Loucy (cell line): ENCODE data around the gene TMEM134.
A peak's percentile ranks its signal among the peaks of the same experiment; 100 is the strongest.

Experiments used
- H2AFZ ChIP-seq: fragments of 200-600 bp; sonication (generic); 2 replicates; pipeline ENCODE4 v1.6.0; 2016; ENCODE audit warnings: antibody characterized with exemption, mild to moderate bottlenecking, low read length, moderate library complexity
- H3F3A ChIP-seq: fragments of 200-600 bp; 2 replicates; pipeline ENCODE4 v1.6.0; 2016; ENCODE audit warnings: antibody characterized with exemption, low read depth, mild to moderate bottlenecking
- H3K27me3 ChIP-seq: fragments of 200-600 bp; sonication (generic); 2 replicates; pipeline ENCODE4 v1.6.1; 2014; ENCODE audit warnings: low read length, mild to moderate bottlenecking; ENCODE audit not compliant: insufficient read depth, poor library complexity, severe bottlenecking
- H3K36me3 ChIP-seq: fragments of 200-600 bp; sonication (generic); 2 replicates; pipeline ENCODE4 v1.6.1; 2016; ENCODE audit warnings: low read length; ENCODE audit not compliant: insufficient read depth
- H3K4me1 ChIP-seq: fragments of 200-600 bp; sonication (generic); 2 replicates; pipeline ENCODE4 v1.5.1; 2014; ENCODE audit warnings: low read length, mild to moderate bottlenecking; ENCODE audit not compliant: insufficient read depth, poor library complexity, severe bottlenecking
- H3K4me2 ChIP-seq: fragments of 200-600 bp; sonication (generic); 2 replicates; pipeline ENCODE4 v1.6.0; 2014; ENCODE audit warnings: antibody characterized with exemption, low read length, low read depth, mild to moderate bottlenecking; ENCODE audit not compliant: poor library complexity, severe bottlenecking
- H3K4me3 ChIP-seq: fragments of 200-600 bp; sonication (generic); 2 replicates; pipeline ENCODE4 v1.5.1; 2014; ENCODE audit warnings: low read length, mild to moderate bottlenecking, mixed read lengths; ENCODE audit not compliant: poor library complexity, severe bottlenecking
- H3K79me2 ChIP-seq: fragments of 200-600 bp; sonication (generic); 2 replicates; pipeline ENCODE4 v1.6.1; 2014; ENCODE audit warnings: low read length; ENCODE audit not compliant: insufficient read depth
- H3K9ac ChIP-seq: fragments of 200-600 bp; sonication (generic); 2 replicates; pipeline ENCODE4 v1.6.0; 2014; ENCODE audit warnings: mild to moderate bottlenecking, low read depth, low read length, moderate library complexity; ENCODE audit not compliant: poor library complexity, severe bottlenecking
- H3K9me2 ChIP-seq: fragments of 200-600 bp; sonication (generic); replicated peaks from 2 replicates; pipeline ENCODE4 v1.6.1; 2016; ENCODE audit warnings: low read depth, low read length, mixed read lengths
- H3K9me3 ChIP-seq: fragments of 200-600 bp; sonication (generic); 2 replicates; pipeline ENCODE4 v1.6.1; 2014; ENCODE audit warnings: mild to moderate bottlenecking, antibody characterized with exemption, low read length, low read depth; ENCODE audit not compliant: insufficient read depth
- H4K20me1 ChIP-seq: fragments of 200-600 bp; sonication (generic); 2 replicates; pipeline ENCODE4 v1.6.0; 2014; ENCODE audit warnings: antibody characterized with exemption, low read length, mild to moderate bottlenecking; ENCODE audit not compliant: insufficient read depth, poor library complexity, severe bottlenecking
- CTCF ChIP-seq: fragments of 200-600 bp; sonication (generic); conservative IDR thresholded peaks from 2 replicates; pipeline ENCODE4 v1.5.1; 2014; ENCODE audit warnings: mild to moderate bottlenecking, antibody characterized with exemption, low read length
- EZH2phosphoT487 ChIP-seq: fragments of 200-600 bp; IDR thresholded peaks from 2 replicates; pipeline ENCODE4 v1.6.1; 2018; ENCODE audit warnings: antibody characterized with exemption, mild to moderate bottlenecking, moderate library complexity, borderline replicate concordance

TMEM134 gene

DNA sequence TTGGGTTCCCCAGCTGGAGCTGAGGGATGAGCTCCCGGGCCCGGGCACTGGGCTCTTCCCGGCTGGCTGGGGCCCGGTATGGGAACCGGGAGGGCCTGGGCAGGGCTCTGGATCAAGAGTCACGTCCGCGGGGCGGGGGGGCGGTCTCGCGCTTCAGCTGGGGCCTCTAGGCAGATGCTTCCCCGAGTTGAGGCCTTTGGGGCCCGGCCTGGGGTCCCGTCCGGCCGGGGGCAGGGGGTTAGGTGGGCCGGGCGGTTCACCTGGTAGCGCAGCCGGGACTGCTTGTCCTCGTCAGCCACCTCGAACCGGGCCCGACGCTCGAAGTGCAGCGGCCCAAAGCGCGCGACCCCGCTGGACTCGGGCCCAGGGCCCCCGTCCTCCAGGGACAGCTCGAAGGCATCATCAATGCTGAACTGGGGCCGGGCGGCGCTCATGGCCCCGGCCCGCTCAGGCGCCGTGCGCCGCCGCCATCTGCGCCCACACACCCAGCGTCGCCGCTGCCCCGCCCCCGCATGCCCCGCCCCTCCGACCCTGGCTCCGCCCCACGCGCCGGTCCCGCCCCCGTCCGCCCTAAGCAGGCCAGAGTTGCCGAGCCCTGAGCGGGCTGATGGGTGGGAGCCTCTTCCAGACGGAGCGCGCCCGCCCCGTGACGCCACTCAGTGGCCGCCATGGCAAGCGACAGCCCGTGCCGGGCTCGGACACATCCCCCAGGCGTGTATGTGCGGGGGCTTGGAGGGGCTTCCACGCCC is at the start of gene TMEM134:
Gene TMEM134 (minus strand): TSS at position 493 of the 749 bp plus-strand sequence. CDS start 59 bp downstream, at position 434.
- H3K9ac ChIP-seq, result peak within 1 kb of the TSS; percentile 96
- peak within 1 kb of the TSS; percentile 97 for H3K4me3 ChIP-seq
- no peaks in the 10 kb centered on the region for H4K20me1 ChIP-seq
- peaks cover 47% of the 10 kb centered on the region for H3K4me1 ChIP-seq
- H3K79me2 ChIP-seq, result peaks cover 41% of the 10 kb centered on the region
- peaks cover 4% of the 10 kb centered on the region; the same call in 1 of the 2 replicates for H3F3A ChIP-seq
- H3K4me2 ChIP-seq, result peak within 1 kb of the TSS; percentile 97
- no peaks in the 10 kb centered on the region for H3K36me3 ChIP-seq
- H3K9me2 ChIP-seq, result no peaks in the 10 kb centered on the region
- no peaks in the 10 kb centered on the region for H3K27me3 ChIP-seq
- TF ChIP-seq EZH2phosphoT487 (no peak), CTCF (peak; percentile 54)
- H3K9me3 ChIP-seq, result no peaks in the 10 kb centered on the region
- H2AFZ ChIP-seq, result peak within 1 kb of the TSS; percentile 91

- Histone ChIP-seq H3K9ac (no peak overlapping the region), H3K79me2 (no peaks in the 10 kb centered on the region), H3K36me3 (no peaks in the 10 kb centered on the region)
These were observed 48.9 kb upstream of the TMEM134 start for GRCh38 chr11:67517784-67518552.

DNA sequence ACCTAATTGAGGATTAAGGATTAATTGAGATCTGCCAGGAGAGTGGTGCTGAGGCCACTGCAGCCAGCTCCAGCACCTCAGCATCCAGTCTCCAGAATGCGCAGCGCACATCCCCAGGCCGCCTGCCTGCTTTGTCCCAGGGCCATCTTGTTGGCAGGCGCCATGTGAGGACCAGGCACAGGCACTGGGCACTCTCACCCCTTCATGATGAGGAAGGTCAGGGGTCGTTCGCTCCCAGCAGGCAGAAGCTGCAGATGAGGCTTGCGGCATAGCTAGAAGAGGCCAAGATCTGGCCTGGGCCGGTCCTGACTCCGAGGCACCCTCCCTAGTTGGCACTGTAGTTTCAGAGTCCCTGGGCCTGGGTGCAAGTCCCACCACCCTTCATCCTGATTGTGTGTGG is 47.8 kb upstream of the TMEM134 start:
- H3K4me3 ChIP-seq, result no peak overlapping the region
- no peaks in the 10 kb centered on the region for H3K9me3 ChIP-seq
- H3K36me3 ChIP-seq, result no peaks in the 10 kb centered on the region
- no peaks in the 10 kb centered on the region for H3F3A ChIP-seq
- no peaks in the 10 kb centered on the region for H3K27me3 ChIP-seq
- no peaks in the 10 kb centered on the region for H3K79me2 ChIP-seq
- TF ChIP-seq EZH2phosphoT487, result no peak
- H3K4me2 ChIP-seq, result no peak overlapping the region
- no peaks in the 10 kb centered on the region for H4K20me1 ChIP-seq
- H2AFZ ChIP-seq, result no peak overlapping the region
- H3K4me1 ChIP-seq, result no peaks in the 10 kb centered on the region
- H3K9ac ChIP-seq, result no peak overlapping the region
- H3K9me2 ChIP-seq, result no peaks in the 10 kb centered on the region

More at GRCh38 chr11:67517784-67518552, 48.9 kb upstream of the TMEM134 start:
- TF ChIP-seq CTCF (no peak), EZH2phosphoT487 (no peak)
- Histone ChIP-seq H3K9me3 (no peaks in the 10 kb centered on the region), H3K4me1 (no peaks in the 10 kb centered on the region), H3F3A (no peaks in the 10 kb centered on the region), H3K9me2 (no peaks in the 10 kb centered on the region), H2AFZ (no peak overlapping the region), H3K27me3 (no peaks in the 10 kb centered on the region), H4K20me1 (no peaks in the 10 kb centered on the region), H3K4me3 (no peak overlapping the region), H3K4me2 (no peak overlapping the region)
